Caco-2 (cell line): ENCODE measurements around the gene RAMP1. TPM values are rescaled to one million over a fixed set of nuclear protein-coding genes. Genes with fewer than 3 reads are reported as not detected.

Experiments
- BruUV-seq: library from RNA; stranded (reverse); fragments of 400-500 nt; replicated peaks from 2 replicates; lab custom pipeline; 2021; lab: Mats Ljungman, UMichigan
- CTCF ChIA-PET: fragments of 300-600 bp; sonication (Branson Sonifier 250); formaldehyde crosslinking; loops from one replicate; lab custom pipeline; 2022; ENCODE audit warnings: antibody characterized with exemption; lab: Charles Lee
- POLR2A ChIA-PET: fragments of 300-600 bp; sonication (Branson Sonifier 250); formaldehyde crosslinking; loops from one replicate; lab custom pipeline; 2022; ENCODE audit warnings: antibody characterized with exemption; lab: Charles Lee
- DNase-seq, 2 experiments: peaks; one replicate each; pipeline versions ENCODE4 v3.0.0 to v3.0.0-alpha.2; 2020 to 2022
- H3K27me3 ChIP-seq: replicated peaks from 2 replicates; pipeline ENCODE4 v1.6.0; 2011; ENCODE audit warnings: low read length; ENCODE audit not compliant: control insufficient read depth, insufficient read depth
- H3K36me3 ChIP-seq: 2 replicates; pipeline ENCODE4 v1.5.1; 2011; ENCODE audit warnings: low read length; ENCODE audit not compliant: control insufficient read depth, insufficient read depth
- H3K4me1 ChIP-seq: fragments of 250-450 bp; sonication (Bioruptor Pico); 2 replicates; pipeline ENCODE4 v1.5.1; 2020; ENCODE audit warnings: mild to moderate bottlenecking
- H3K4me3 ChIP-seq: 2 replicates; pipeline ENCODE4 v1.5.1; 2011; ENCODE audit warnings: low read depth, mild to moderate bottlenecking, control low read depth, low read length
- H3K9me3 ChIP-seq: fragments of 250-450 bp; sonication (Bioruptor Pico); 2 replicates; pipeline ENCODE4 v1.5.1; 2020; ENCODE audit warnings: mild to moderate bottlenecking, moderate library complexity
- H3K27ac Mint-ChIP-seq: one replicate; pipeline ENCODE4 v1.8.0; 2022; ENCODE audit warnings: mixed read lengths; ENCODE audit not compliant: unreplicated experiment
- H3K27me3 Mint-ChIP-seq: one replicate; pipeline ENCODE4 v1.8.0; 2022; ENCODE audit warnings: mixed read lengths; ENCODE audit not compliant: insufficient read depth, unreplicated experiment
- H3K36me3 Mint-ChIP-seq: one replicate; pipeline ENCODE4 v1.8.0; 2022; ENCODE audit warnings: mild to moderate bottlenecking, mixed read lengths; ENCODE audit not compliant: insufficient read depth, unreplicated experiment
- H3K4me1 Mint-ChIP-seq: one replicate; pipeline ENCODE4 v1.8.0; 2022; ENCODE audit warnings: low read depth, mixed read lengths; ENCODE audit not compliant: unreplicated experiment
- H3K4me3 Mint-ChIP-seq: one replicate; pipeline ENCODE4 v1.8.0; 2022; ENCODE audit warnings: mild to moderate bottlenecking, moderate library complexity, mixed read lengths; ENCODE audit not compliant: unreplicated experiment
- H3K9me3 Mint-ChIP-seq: one replicate; pipeline ENCODE4 v1.8.0; 2022; ENCODE audit warnings: mixed read lengths; ENCODE audit not compliant: unreplicated experiment
- CTCF ChIP-seq, 2 experiments: fragments of 200-600 bp in 1 of 2; IDR thresholded peaks; 1 replicate in 1 of 2; 2 replicates in 1 of 2; pipeline versions ENCODE4 v1.5.1 to v1.8.0; 2011 to 2022; ENCODE audit warnings: antibody characterized with exemption in 1 of 2, control low read depth in 1 of 2, inconsistent platforms in 1 of 2, low read depth in 1 of 2, low read length in 1 of 2, mild to moderate bottlenecking in 1 of 2, moderate library complexity in 1 of 2; ENCODE audit not compliant: insufficient read depth in 1 of 2, severe bottlenecking in 1 of 2, unreplicated experiment in 1 of 2
- intact Hi-C: fragments of 100-400 bp; cut with micrococcal nuclease; formaldehyde crosslinking; loops from one replicate; pipeline ENCODE4 v1.10.0; 2022; ENCODE audit not compliant: unreplicated experiment
- total RNA-seq: library from RNA; stranded (reverse); gene quantifications from 2 replicates; pipeline ENCODE4 v1.2.3, GENCODE V29; 2022

The RAMP1 gene
- total RNA-seq, 1 experiment from 2014 or later, result 2.2 TPM

GRCh38 chr2:237900891-237901831 is 41.7 kb downstream of the RAMP1 start:
- DNase-seq, result no peak
- TF ChIP-seq CTCF (IDR thresholded peaks at IDR 0.05; ENCODE audit: insufficient read depth in 1 of 2, low read depth in 1 of 2, low read length in 1 of 2, severe bottlenecking in 1 of 2, unreplicated experiment in 1 of 2), result no peak
- no peaks in the 10 kb centered on the region for H3K27me3 ChIP-seq
- BruUV-seq, result no TSS peak
- no peaks in the 10 kb centered on the region for H3K9me3 Mint-ChIP-seq
- H3K36me3 Mint-ChIP-seq, result no peaks in the 10 kb centered on the region
- H3K27me3 Mint-ChIP-seq, result no peaks in the 10 kb centered on the region
- POLR2A ChIA-PET, result no interaction called here
- intact Hi-C loops, result no loop called here
- H3K27ac Mint-ChIP-seq, result no peak overlapping the region
- CTCF ChIA-PET, result no interaction called here
- no peaks in the 10 kb centered on the region for H3K36me3 ChIP-seq
- H3K4me1 ChIP-seq, result no peaks in the 10 kb centered on the region
- no peak overlapping the region for H3K4me3 ChIP-seq
- H3K9me3 ChIP-seq, result no peaks in the 10 kb centered on the region
- H3K4me1 Mint-ChIP-seq, result no peaks in the 10 kb centered on the region
- no peak overlapping the region for H3K4me3 Mint-ChIP-seq

GRCh38 chr2:237901932-237902850 is 42.8 kb downstream of the RAMP1 start:
- H3K36me3 ChIP-seq, result no peaks in the 10 kb centered on the region
- Mint-ChIP-seq H3K4me1 (no peaks in the 10 kb centered on the region), H3K36me3 (no peaks in the 10 kb centered on the region), H3K9me3 (peaks cover 4% of the 10 kb centered on the region), H3K4me3 (no peak overlapping the region), H3K27me3 (no peaks in the 10 kb centered on the region), H3K27ac (no peak overlapping the region)
- no peaks in the 10 kb centered on the region for H3K27me3 ChIP-seq
- ChIA-PET POLR2A (no interaction called here), CTCF (no interaction called here)
- H3K4me3 ChIP-seq, result no peak overlapping the region
- no peak for DNase-seq
- intact Hi-C loops, result no loop called here
- BruUV-seq, result no TSS peak
- H3K9me3 ChIP-seq, result no peaks in the 10 kb centered on the region
- no peak for TF ChIP-seq CTCF (IDR thresholded peaks at IDR 0.05; ENCODE audit: insufficient read depth in 1 of 2, low read depth in 1 of 2, low read length in 1 of 2, severe bottlenecking in 1 of 2, unreplicated experiment in 1 of 2)
- H3K4me1 ChIP-seq, result no peaks in the 10 kb centered on the region
